KMS-11 (cell line): ENCODE results near the gene MYPN.
A peak's percentile ranks its signal among the peaks of the same experiment; 100 is the strongest.

Experiments
- H2AFZ ChIP-seq: fragments of 200-600 bp; sonication (generic); 2 replicates; pipeline ENCODE4 v1.6.1; 2016; ENCODE audit warnings: antibody characterized with exemption, mixed run types, low read depth
- H3K27ac ChIP-seq: fragments of 200-600 bp; sonication (generic); 2 replicates; pipeline ENCODE4 v1.6.1; 2016; ENCODE audit warnings: mild to moderate bottlenecking, mixed run types
- H3K27me3 ChIP-seq: fragments of 200-600 bp; sonication (generic); 2 replicates; pipeline ENCODE4 v1.6.1; 2017; ENCODE audit warnings: mild to moderate bottlenecking, low read depth, mixed run types, moderate library complexity; ENCODE audit not compliant: insufficient read depth
- H3K36me3 ChIP-seq: fragments of 200-600 bp; sonication (generic); 2 replicates; pipeline ENCODE4 v1.6.1; 2017; ENCODE audit warnings: mild to moderate bottlenecking, mixed run types; ENCODE audit not compliant: insufficient read depth
- H3K4me1 ChIP-seq: fragments of 200-600 bp; sonication (generic); 2 replicates; pipeline ENCODE4 v1.6.1; 2016; ENCODE audit warnings: mild to moderate bottlenecking, low read depth, mixed run types; ENCODE audit not compliant: poor library complexity, severe bottlenecking
- H3K4me2 ChIP-seq: fragments of 200-600 bp; sonication (generic); 2 replicates; pipeline ENCODE4 v1.7.0; 2016; ENCODE audit warnings: mild to moderate bottlenecking, mixed run types
- H3K4me3 ChIP-seq: fragments of 200-600 bp; sonication (generic); IDR thresholded peaks from 2 replicates; pipeline ENCODE4 v1.6.1; 2017; ENCODE audit warnings: low read depth, low read length, mixed read lengths; ENCODE audit not compliant: insufficient read depth
- H3K79me2 ChIP-seq: fragments of 200-600 bp; sonication (generic); 2 replicates; pipeline ENCODE4 v1.6.1; 2016; ENCODE audit warnings: low read depth, mixed run types; ENCODE audit not compliant: insufficient read depth
- H3K9ac ChIP-seq: fragments of 200-600 bp; sonication (generic); 2 replicates; pipeline ENCODE4 v1.6.1; 2016; ENCODE audit warnings: mild to moderate bottlenecking, mixed run types
- H4K20me1 ChIP-seq: fragments of 200-600 bp; sonication (generic); 2 replicates; pipeline ENCODE4 v1.6.1; 2016; ENCODE audit warnings: mild to moderate bottlenecking, mixed run types; ENCODE audit not compliant: insufficient read depth
- TF ChIP-seq, protein P1 (sequence below): fragments of 200-600 bp; sonication (generic); conservative IDR thresholded peaks from 2 replicates; pipeline ENCODE4 v1.6.1; 2017; ENCODE audit warnings: low read depth, mild to moderate bottlenecking, antibody characterized with exemption, low read length, moderate library complexity, mixed read lengths

The MYPN gene

DNA sequence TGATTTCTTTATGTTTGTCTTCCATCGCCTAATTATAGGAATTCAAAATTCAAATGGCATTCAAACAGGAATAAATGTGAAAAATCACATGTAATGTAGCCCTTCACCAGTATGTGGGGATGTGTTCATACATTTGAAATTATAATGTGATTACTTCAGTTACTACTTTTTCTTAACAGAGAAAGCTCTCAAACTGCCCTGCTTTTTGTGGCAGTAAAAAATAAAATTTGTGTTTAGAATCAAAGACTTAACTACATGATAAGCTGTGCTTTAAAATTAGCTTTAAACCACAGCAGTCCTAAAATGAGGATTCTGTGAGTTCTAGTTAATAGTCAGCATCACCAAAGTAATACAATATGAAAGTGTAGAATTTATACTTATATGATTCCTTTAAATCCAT lies 26.4 kb upstream of the MYPN start:
- H3K4me1 ChIP-seq = no peaks in the 10 kb centered on the region
- no peaks in the 10 kb centered on the region for H3K27me3 ChIP-seq
- H2AFZ ChIP-seq = no peak overlapping the region
- TF ChIP-seq, protein P1, sequence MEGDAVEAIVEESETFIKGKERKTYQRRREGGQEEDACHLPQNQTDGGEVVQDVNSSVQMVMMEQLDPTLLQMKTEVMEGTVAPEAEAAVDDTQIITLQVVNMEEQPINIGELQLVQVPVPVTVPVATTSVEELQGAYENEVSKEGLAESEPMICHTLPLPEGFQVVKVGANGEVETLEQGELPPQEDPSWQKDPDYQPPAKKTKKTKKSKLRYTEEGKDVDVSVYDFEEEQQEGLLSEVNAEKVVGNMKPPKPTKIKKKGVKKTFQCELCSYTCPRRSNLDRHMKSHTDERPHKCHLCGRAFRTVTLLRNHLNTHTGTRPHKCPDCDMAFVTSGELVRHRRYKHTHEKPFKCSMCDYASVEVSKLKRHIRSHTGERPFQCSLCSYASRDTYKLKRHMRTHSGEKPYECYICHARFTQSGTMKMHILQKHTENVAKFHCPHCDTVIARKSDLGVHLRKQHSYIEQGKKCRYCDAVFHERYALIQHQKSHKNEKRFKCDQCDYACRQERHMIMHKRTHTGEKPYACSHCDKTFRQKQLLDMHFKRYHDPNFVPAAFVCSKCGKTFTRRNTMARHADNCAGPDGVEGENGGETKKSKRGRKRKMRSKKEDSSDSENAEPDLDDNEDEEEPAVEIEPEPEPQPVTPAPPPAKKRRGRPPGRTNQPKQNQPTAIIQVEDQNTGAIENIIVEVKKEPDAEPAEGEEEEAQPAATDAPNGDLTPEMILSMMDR = 0 out of 2 replicates have a peak, but pooled peaks have one; percentile 25
- no peak overlapping the region for H3K27ac ChIP-seq
- H4K20me1 ChIP-seq = no peaks in the 10 kb centered on the region
- H3K4me2 ChIP-seq = no peak overlapping the region
- H3K79me2 ChIP-seq = no peaks in the 10 kb centered on the region
- H3K36me3 ChIP-seq = no peaks in the 10 kb centered on the region
- H3K9ac ChIP-seq = no peak overlapping the region
- no peak overlapping the region for H3K4me3 ChIP-seq

- H4K20me1 ChIP-seq = no peaks in the 10 kb centered on the region
- H3K79me2 ChIP-seq = no peaks in the 10 kb centered on the region
- H3K4me1 ChIP-seq = no peaks in the 10 kb centered on the region
- H3K4me3 ChIP-seq = no peak overlapping the region
- TF ChIP-seq, protein P1 = no peak
- no peak overlapping the region for H3K4me2 ChIP-seq
- H3K9ac ChIP-seq = no peak overlapping the region
- H3K27me3 ChIP-seq = no peaks in the 10 kb centered on the region
- no peak overlapping the region for H3K27ac ChIP-seq
- no peaks in the 10 kb centered on the region for H3K36me3 ChIP-seq
- no peak overlapping the region for H2AFZ ChIP-seq
Measured at GRCh38 chr10:68083953-68084352, 25.3 kb upstream of the MYPN start.

DNA sequence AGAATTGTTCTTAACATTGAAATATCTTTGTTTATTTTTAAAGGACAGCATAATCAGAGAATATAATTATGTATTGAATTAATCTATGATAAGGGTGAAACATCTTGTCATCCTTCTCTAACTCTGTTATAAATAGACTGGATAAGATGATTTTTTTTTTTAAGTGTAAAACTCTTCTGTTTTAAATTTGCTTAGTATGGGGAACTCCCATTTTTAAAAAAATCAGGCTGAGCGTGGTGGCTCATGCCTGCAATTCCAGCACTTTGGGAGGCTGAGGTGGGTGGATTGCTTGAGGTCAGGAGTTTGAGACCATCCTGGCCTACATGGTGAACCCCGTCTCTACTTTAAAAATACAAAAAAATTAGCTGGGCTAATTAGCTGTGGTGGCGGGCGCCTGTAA lies 24.8 kb upstream of the MYPN start:
- H3K4me1 ChIP-seq = no peaks in the 10 kb centered on the region
- TF ChIP-seq, protein P1 = no peak
- H3K79me2 ChIP-seq = no peaks in the 10 kb centered on the region
- H3K27ac ChIP-seq = no peak overlapping the region
- H2AFZ ChIP-seq = no peak overlapping the region
- no peaks in the 10 kb centered on the region for H3K36me3 ChIP-seq
- no peak overlapping the region for H3K4me3 ChIP-seq
- no peak overlapping the region for H3K4me2 ChIP-seq
- no peak overlapping the region for H3K9ac ChIP-seq
- no peaks in the 10 kb centered on the region for H4K20me1 ChIP-seq
- H3K27me3 ChIP-seq = no peaks in the 10 kb centered on the region

DNA sequence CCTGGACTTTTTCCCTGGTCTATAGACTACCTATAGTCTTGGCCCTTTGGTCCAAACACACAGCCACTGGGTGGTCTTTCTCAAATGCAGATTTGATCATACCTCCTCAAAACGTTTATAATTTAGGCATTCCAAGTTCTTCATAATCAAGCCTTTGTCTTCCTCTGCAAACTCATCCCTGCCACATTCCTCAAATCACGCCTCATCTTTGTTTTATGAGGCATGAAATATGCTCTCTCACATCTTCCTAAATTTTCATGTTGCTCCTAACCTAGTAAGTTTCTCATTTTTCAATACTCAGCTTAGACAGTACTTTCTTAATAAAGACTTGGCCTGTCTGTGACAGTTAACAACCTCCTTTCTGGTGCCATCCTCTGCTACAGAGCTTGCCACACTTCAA lies 23.3 kb upstream of the MYPN start:
- H3K4me2 ChIP-seq = no peak overlapping the region
- H3K4me1 ChIP-seq = no peaks in the 10 kb centered on the region
- H3K27me3 ChIP-seq = no peaks in the 10 kb centered on the region
- TF ChIP-seq, protein P1 = no peak
- H4K20me1 ChIP-seq = no peaks in the 10 kb centered on the region
- no peak overlapping the region for H3K4me3 ChIP-seq
- no peaks in the 10 kb centered on the region for H3K79me2 ChIP-seq
- H3K9ac ChIP-seq = no peak overlapping the region
- H3K36me3 ChIP-seq = no peaks in the 10 kb centered on the region
- no peak overlapping the region for H3K27ac ChIP-seq
- no peak overlapping the region for H2AFZ ChIP-seq
